Stimulated activated CD8-positive, alpha-beta memory T cell treated with anti-CD3 and anti-CD28 coated beads, Interleukin-7, amount 100 ng/mL, for 48 hours (primary cell): ENCODE measurements around the gene TREM1.
"Not testable (repeated sequence)": the region's sequence is repeated elsewhere in the genome, so short reads cannot be mapped to it uniquely, and the experiment has no call there.

ENCODE experiments used
- DNase-seq, 2 donors: peaks; one replicate each; pipeline ENCODE4 v3.0.0-alpha.2; 2020; ENCODE audit warnings: low read depth in 1 of 2; ENCODE audit errors: extremely low read depth in 1 of 2

Gene TREM1

DNA sequence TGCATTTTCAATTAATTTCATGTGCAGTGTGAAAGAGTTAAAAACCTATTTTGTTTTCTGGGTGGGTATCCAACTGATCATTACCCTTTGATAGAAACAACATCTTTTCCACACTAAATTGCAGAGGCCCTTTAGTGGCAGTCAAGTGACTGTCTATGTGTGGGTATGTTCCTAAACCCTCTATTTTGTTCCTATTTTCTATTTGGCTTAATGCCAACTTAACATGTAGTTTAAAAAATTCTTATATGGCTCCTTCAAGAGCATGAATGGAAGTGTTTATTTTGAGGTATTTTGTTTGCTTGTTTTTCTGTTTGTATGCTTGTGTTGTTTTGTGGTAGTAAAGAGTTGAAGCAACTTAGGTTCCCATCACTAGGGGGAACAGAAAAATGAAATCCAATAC, 19.9 kb downstream of the TREM1 start:
- no peak for DNase-seq

DNA sequence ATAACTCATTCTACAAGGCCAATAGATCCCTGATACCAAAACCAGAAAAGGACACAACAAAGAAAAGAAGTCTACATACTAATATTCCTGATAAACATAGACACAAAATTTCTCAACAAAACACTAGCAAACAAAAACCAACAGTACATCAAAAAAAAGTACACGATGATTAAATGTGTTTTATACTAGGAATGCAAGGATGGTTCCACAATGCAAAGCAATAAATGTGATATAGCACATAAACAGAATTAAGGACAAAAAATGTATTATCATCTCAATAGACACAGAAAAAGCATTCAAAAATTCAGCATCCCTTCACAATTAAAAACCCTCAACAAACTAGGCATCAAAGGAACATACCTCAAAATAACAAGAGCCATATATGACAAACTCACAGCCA, 23.2 kb downstream of the TREM1 start:
- no peak for DNase-seq

DNA sequence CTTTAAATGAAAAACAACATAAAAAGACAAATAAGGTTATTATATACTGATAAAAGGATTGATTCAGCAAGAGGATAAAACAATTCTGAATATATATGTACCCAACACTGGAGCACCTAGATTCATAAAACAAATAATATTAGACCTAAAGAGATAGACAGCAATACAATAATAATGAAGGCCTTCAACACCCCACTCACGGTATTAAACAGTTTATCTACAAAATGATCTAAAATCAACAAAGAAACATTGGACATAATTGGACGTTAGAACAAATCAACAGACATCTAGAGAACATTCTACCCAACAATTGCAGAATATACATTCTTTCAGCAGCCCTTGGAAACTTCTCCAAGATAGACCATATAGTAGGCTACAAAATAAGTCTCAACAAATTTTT, 24.1 kb downstream of the TREM1 start:
- no peak for DNase-seq

DNA sequence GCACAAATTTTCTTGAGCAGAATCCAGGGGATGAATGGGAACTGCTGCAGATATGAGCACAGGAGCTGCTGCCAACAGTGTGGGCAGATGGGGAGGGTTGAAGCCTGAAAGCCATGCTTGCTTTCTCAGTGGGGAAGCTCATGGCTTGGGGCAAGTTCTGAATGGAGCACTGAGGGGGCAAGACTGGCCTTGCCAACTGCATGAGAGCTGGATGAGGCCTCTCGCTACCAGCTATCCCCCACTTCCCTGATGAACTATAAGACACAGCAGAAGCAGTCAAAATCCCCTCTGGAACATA, 28.3 kb downstream of the TREM1 start:
- DNase-seq: no peak

DNA sequence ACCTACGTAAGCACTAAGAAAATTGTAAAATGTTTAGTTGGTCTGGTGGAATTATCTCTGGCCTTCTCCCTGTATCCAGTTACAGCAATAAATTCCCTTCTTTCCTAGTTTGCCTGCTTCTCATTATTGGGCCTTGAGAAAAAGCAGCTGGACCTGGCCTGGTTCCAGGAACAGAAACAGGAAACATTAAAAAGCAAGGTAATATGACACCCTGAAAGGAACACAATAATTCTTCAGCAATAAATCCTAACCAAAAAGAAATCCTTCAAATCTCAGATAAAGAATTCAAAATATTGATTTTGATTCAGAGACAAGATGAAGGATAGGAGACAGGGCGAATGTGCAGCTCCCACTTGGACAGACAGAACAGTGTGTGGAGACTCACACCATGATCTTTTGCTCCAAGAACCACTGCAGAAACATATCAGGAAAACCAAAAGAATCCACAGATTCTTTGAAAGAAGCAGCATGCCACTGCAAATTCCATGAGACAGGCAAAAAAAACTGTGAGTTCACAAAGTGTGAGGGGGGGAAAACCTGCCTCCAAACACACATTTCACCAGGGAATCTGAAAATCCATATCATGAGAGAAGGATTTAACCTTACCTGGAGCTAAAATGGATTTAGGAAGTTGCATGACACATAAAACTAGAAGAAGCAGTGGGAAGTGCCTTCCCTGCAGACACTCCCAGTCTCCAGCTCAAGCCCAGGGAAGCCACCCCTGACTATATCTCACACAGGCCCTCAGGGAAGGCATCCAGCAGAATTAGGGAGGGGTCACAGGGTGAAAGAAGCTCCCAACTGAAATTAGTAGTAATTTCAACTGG, 28.9 kb downstream of the TREM1 start:
- DNase-seq: no peak

DNA sequence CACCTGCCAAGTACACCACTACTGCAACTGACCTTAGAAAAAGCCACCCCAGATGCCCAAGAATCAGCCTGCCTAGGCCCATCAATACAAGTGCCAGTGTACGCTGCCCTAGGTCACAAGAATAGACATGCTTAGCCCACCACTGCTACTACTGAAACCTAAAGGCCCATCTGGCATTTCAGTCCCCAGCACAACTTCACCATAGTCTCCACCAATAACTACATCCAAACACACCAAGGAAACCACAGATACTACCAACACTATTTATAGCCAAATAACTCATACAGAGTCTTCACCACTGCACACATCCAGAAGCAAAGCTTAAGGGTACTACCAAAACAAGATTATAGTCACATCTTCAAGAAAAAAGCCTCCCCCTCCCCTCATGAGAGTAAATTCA, 30.1 kb downstream of the TREM1 start:
- no peak for DNase-seq

DNA sequence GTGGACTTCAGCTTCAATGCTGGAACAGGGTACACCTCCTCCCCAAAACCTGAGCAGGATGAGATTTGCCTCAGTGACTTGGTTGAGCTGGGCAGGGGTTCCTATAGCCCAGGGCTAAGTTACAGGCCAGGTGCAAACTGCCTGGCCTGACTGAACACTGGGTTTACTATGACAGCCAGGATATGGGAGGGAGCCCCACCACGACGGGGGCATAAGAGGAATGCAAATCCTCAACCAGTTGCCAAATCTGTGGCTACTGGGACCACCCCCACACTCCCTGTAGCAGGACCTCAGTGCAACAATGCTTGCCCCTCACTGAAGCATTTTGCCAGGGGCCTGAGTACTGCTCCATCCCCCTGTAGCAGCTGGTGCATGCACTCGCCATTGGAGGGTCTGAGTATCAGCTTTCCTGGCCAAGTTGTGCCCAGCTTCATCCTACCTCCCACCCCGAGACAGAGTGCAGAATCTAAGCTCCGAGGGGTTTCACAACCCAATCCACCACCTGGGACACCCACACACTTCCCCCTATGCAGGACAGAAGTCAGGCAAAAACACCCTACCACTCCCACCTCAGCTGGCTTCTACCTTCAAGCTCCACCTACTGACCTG, 30.7 kb downstream of the TREM1 start:
- DNase-seq: no peak

DNA sequence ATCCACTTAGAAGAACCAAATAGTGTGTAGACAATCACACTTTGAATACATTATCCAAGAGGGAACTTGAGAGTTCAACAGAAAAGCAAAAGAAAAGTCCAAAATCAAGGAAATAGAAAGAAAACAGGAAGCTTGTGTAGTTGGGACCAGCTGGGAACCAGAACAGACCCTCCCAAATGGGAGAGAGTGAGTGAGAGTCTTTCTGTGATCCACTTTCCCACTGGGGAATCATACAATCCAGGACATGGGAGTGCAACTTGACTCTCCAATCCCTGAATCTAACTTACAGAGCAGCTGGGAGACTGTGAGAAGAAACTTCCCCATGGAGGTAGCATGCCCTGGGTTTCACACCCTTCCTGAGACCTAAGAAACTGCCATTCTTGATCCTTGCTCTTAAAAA, 31.4 kb downstream of the TREM1 start:
- DNase-seq: no peak

DNA sequence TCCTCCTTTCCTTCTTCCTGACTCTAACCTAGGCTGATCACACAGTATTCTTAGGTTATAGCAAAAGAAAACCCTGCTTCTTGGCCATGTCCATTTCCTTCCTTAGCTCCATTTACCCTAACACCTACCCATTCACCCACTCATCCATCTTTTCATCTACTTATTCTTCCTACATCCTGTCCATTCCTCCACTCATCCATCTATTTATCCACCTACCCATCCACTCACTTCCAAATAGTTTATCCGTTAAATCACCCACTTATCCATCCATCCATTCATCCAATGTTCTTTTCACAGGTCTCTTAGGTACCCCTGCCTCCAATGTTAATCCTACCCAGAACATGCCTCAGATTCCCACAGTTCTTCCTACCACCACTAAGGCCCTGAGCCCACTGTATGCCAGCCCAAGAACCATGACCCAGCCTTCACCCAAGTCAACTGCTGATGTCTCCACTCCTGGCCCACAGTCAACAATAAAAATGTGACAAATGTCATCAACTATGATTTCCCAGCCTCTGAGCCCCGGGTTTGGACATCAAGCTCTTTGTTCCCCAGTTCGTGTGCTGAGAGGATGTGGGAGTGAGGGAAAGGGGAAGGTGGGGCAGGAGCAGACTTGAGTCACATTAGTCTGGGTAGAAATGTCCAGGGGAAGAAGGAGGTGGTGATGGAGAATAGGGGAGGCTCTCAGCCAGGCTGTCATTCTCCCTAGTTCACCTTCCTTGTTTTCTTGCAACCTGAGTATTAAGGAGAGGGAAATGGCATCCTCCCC, 33.9 kb downstream of the TREM1 start:
- no peak for DNase-seq

DNA sequence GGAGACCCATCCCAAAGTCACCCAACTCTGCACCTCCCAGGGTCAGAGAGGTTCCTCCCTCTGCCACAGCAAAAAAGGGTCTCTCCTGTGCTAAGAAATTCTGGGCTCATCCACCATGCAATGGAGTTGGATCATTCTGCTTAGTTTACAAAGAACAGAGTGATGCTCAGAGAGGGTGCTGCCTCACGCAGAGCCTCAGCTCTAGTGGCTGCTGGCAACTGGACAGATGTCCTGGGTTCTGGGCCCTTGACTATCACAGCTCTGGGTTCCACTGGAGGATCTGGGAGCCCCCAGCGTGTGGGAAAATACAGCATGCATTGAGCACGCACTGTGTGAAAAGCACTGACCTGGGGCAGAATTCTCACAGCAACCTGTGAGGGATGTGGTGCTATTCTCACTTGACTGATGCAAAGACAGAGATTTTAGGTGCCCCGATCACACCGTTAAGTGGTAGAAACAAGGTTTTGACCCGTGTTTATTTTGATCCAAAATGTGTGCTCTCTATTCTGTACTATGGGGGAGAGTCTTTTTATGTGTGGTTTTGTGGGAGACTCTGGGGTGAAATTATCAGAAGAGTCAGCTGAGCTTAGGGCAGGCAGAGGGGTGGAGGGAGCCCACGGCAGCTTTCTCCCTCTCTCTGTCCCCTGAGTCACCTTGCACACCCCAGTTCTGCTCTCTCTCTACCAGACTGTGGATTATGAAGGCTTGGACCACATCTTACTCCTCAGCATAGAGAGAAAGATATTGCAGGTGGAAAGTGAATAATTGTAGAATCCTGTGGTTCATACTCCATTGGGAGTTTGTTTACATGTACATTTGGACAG, 38.4 kb downstream of the TREM1 start:
- no peak for DNase-seq

DNA sequence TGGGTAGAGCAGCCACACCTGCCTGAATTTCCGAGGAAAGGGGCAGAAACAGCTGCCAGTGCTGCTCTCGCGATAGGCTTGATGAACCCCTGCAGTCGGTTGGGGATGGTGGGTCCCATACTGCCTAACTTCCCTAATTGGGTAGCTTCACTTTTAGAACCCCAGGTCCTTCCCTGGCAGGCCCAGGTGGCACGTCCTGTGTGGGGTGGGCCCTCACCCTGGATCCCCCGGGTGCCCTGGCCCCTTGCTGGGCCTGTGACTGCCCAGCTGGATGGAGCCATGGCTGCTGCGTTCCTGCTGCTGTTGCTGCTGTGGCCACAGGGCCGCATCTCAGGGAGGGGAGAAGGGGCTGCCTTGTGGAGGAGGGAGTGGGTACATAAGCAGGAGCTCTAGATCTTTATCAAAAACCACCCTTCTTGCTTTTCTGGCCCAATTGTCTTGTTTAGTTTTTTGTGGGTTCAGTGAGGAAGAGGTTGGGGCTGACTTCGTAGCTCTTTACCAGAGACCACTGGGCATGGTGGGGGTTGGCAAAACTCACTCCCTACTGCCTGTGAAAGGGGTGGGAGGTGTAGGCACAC, 39.1 kb downstream of the TREM1 start:
- DNase-seq: no peak

DNA sequence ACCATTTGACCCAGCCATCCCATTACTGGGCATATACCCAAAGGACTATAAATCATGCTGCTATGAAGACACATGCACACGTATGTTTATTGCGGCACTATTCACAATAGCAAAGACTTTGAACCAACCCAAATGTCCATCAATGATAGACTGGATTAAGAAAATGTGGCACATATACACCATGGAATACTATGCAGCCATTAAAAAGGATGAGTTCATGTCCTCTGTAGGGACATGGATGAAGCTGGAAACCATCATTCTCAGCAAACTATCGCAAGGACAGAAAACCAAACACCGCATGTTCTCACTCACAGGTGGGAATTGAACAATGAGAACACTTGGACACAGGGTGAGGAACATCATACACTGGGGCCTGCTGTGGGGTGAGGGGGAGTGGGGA, 40.0 kb downstream of the TREM1 start:
- not testable (repeated sequence) for DNase-seq

DNA sequence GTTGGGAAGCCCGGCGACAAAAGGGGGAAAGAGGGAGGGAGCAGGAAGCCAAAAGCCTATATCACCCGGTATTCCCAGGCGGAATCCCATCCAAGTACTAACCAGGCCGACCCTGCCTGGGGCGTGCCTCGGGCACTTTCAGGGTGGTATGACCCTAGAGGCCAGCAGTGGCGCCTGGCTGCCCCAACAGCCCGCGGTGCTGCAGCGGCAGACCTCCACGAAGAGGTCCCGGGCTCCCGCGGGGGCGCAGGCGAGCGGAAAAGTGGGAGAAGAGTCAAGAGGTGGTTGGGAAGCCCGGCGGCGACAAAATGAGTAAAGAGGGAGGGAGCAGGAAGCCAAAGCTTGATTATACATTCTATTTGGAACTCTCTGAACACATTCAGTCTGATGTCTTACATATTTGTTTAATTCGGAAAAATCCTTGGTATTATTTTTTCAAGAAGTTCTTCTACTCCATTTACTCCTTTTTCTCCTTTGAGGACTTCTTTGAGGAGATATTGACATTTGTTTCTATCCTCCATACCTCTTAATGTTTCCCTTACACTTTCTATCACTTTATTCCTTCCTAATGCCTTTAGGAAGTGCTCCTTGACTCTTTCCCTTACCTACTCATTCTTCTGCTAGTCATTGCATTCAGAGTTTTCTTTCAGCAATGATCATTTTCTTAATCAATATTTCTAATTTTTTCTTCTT, 46.9 kb downstream of the TREM1 start:
- DNase-seq: no peak

DNA sequence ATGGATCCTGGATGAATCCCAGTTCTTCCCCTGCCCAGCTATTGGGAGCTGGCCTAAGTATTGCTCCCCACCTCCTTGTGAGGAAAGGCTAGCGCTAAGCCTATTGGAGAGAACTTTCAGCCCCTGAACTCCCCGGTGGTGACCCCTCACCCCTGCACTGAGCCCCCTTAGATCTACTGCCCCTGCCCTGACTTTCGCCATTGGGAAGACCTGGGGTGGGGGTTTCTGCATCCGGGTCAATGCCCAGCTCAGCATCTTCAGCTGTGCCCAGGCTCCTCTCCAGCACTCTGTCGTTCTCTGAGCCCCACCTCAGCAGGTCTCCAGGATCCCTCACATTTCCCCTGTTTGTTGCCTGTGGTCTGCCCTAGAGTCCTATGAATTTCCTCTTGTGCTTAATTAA, 49.4 kb downstream of the TREM1 start:
- DNase-seq: no peak

DNA sequence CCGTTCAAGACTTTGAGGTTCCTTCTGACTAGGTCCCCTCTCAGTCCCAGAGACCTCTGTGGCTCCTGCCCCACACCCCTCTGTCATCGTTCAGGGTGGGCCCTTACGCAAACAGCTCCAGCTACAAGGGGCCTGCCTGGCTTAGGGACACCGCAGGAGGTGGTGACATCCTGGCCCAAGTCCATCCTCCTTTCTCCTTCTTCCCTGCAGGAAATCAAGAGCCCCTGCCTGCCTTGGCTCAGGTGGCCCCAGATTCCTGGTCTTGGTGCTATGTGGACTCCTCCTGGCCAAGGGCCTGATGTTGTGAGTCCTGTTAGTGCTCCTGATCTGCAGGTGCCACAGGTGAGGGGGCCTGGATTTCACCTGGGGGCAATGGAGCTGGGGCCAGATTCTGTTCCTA, 50.2 kb downstream of the TREM1 start:
- DNase-seq: no peak

DNA sequence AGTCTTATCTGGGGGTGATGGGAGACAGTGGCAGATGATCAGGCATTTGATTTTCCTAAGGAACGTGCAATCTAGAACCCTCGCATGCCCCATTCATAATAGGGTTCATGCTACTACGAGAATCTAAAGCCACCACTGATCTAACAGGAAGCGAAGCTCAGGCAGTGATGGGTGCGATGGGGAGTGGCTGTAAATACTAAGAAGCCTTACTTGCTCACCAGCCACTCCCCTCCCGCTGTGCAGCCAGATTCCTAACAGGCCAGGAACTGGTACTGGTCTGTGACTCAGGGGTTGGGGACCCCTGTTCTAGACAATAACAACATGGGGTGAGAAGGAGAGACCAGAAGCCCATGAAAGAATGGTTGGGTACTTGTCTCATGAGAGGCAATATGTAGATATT, 53.8 kb downstream of the TREM1 start:
- DNase-seq: no peak

DNA sequence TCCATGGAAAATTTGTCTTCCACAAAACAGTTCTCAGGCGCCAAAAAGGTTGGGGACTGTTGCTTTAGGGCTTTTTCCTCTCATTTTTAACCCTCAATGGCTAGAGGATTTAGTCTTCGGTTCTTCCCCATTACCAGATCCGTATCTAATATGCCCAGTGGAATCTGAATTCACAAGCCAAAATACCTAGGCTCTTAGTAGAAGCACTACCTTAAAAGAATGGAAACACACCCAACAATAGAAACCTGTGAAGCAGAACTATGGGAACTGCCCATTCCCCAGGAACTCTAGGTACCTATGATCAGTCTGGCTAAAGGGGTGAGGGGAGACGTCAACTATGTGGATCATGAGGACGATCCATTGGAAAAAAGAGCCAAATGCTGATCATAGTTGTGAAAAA, 55.2 kb downstream of the TREM1 start:
- DNase-seq: no peak

DNA sequence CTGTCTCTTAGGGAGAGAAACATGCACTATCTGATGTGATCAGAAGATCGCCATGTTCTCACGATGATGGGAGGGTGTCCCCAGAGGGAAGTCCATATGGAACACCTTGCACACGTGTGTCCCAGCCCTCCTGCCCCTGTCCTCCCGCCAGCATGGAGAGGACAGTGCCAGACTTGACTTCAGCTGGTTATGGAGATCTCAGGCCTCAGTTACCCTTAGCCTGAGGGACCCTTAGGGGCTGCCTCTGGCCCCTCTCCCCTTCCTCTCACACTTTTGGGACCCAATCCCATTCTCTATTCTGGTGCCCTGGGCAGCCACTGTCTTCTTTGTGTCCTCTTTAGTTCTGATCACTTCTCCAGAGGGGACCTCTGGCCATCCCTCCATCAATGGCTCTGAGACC, 56.8 kb downstream of the TREM1 start:
- no peak for DNase-seq

DNA sequence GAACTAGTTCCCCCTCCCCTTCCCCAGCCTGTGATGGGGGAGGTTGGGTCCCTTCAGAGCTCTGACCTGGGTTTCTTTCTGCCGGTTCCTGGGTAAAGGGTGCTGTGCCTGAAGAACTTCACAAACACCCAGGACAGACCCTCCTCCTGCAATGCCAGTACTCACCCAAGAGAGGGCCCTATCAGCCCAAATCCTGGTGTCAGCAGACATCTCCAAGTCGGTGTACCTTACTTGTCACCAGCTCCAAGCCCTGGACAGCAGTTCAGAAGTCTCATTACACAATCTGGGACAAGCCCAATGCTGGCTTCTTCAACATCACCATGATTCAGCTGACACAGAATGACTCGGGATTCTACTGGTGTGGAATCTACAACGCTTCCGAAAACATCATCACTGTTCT, 57.9 kb downstream of the TREM1 start:
- no peak for DNase-seq

DNA sequence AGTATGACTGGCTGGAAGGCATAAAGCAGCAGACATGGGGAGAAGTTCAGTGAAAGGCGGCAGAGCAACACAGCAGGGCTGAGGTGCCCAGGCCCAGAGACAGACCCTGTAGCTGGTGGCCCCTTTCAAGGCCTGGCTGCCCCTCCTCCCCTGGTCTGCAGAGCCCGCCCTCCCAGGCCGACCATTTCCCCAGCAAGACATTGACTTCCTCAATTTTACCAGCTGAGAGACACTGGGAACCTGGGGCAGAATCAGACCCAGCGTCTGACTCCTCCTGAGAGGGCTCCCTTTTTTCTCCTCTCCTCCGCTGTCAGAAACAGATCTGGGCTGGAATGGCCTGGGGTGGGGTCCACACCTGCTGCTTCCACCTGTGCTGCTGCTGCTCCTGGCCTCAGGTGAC, 58.4 kb downstream of the TREM1 start, which contains the start of gene TREML4:
TSS of gene TREML4 (plus strand) at position 254 of the 400 bp plus-strand sequence. CDS start at position 333, 79 bp downstream.
- no peak for DNase-seq
